ENCODE data around the gene TRAPPC10.
"Not testable (repeated sequence)": the region's sequence is repeated elsewhere in the genome, so short reads cannot be mapped to it uniquely, and the experiment has no call there.

DNA sequence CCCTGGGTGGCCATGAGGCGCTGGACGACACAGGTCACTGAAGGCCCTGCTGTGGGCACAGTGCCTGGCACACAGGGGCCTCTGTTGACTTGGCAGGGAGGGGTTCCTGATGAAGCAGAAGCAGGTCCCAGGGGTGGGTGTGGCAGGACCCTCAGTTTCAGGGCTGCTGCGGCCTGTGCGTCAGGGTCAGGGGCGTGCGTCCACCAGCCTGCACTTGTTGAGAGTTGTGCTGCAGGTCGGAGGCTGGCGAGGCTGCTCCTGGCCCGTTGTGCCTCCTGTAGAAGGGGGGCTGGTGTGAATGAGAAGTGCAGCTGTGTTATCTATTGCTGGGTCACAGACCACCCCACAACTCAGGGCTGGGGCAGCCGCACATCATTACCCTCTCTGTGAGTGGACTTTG is 130.4 kb downstream of the TRAPPC10 start:
- not testable (repeated sequence) for TF ChIP-seq ZNF384 (IDR thresholded peaks at IDR 0.05; ENCODE audit: borderline replicate concordance, low read depth, low read length); POLR2A (IDR thresholded peaks at IDR 0.05; ENCODE audit: low read depth, low read length); POLR2AphosphoS5 (IDR thresholded peaks at IDR 0.05; ENCODE audit: low read length)

All from GM12878 (cell line).